Measurements from ENCODE around the gene NAA15.

NAA15 gene

GRCh38 chr4:139458543-139458942 is 157.2 kb downstream of the NAA15 start (continued):
- TF ChIP-seq PBX3 (CRISPR knock-in tag; IDR thresholded peaks at IDR 0.05) (no peak), ZNF354C (tag by site-specific recombination; IDR thresholded peaks at IDR 0.05; ENCODE audit: borderline replicate concordance, low read depth) (no peak), ZFP69B (tag by site-specific recombination; IDR thresholded peaks at IDR 0.05) (no peak), ZNF530 (tag by site-specific recombination; IDR thresholded peaks at IDR 0.05; ENCODE audit: low read depth) (no peak), SCRT2 (tag by site-specific recombination; IDR thresholded peaks at IDR 0.05) (no peak), ZNF148 (tag by site-specific recombination; IDR thresholded peaks at IDR 0.05; ENCODE audit: borderline replicate concordance) (no peak), PRDM6 (tag by site-specific recombination; IDR thresholded peaks at IDR 0.05) (peak; percentile 54; the same call in 1 of the 2 replicates), ZNF830 (tag by site-specific recombination; IDR thresholded peaks at IDR 0.05; ENCODE audit: low read depth) (no peak), ZNF19 (tag by site-specific recombination; IDR thresholded peaks at IDR 0.05; ENCODE audit: low read depth) (no peak)

GRCh38 chr4:139458999-139459398 is 157.7 kb downstream of the NAA15 start:
- 0 out of 2 replicates have a peak, but pooled peaks cover 3% of the 10 kb centered on the region for H3K4me1 ChIP-seq (ENCODE audit: control insufficient read depth, insufficient read depth, low read length)
- CTCF ChIA-PET: interaction anchor here (0.7 kb wide), 1 partner anchor 1303 kb away, joined by 3 read pairs; no protein-coding TSS in a partner anchor
- no peaks in the 10 kb centered on the region for H3K9me3 ChIP-seq (ENCODE audit: control insufficient read depth, insufficient read depth, low read depth, low read length)
- POLR2A ChIA-PET: no interaction called here
- no peak overlapping the region for H3K4me3 ChIP-seq (ENCODE audit: low read depth, low read length)
- TF ChIP-seq ZNF169 (tag by site-specific recombination; IDR thresholded peaks at IDR 0.05) (no peak), ZNF488 (tag by site-specific recombination; IDR thresholded peaks at IDR 0.05) (no peak), ZNF350 (tag by site-specific recombination; IDR thresholded peaks at IDR 0.05) (no peak), ZNF302 (tag by site-specific recombination; IDR thresholded peaks at IDR 0.05; ENCODE audit: low read depth) (no peak), ZNF416 (tag by site-specific recombination; IDR thresholded peaks at IDR 0.05) (no peak), TCF7L2 (IDR thresholded peaks at IDR 0.05; ENCODE audit: borderline replicate concordance, low read depth, low read length) (no peak), REST (tag by site-specific recombination; IDR thresholded peaks at IDR 0.05) (no peak), SP3 (tag by site-specific recombination; IDR thresholded peaks at IDR 0.05) (no peak), FEZF1 (tag by site-specific recombination; IDR thresholded peaks at IDR 0.05) (no peak), ZNF518A (tag by site-specific recombination; conservative IDR thresholded peaks at IDR 0.05; ENCODE audit: low read depth) (no peak), KLF7 (tag by site-specific recombination; IDR thresholded peaks at IDR 0.05; ENCODE audit: borderline replicate concordance) (no peak)
- no peak overlapping the region for H3K27ac ChIP-seq (ENCODE audit: extremely low read depth, low read depth, low read length)
- H3K36me3 ChIP-seq (ENCODE audit: control insufficient read depth in 2 of 2, insufficient read depth in 1 of 2, low read length in 2 of 2): no peaks in the 10 kb centered on the region
